Right forelimb (tissue), 1 donor: ENCODE measurements around the gene CDH13.

ENCODE experiments used
- DNase-seq: peaks from one replicate; pipeline ENCODE4 v3.0.0-alpha.2; 2018

The CDH13 gene

GRCh38 chr16:82963653-82964052, 336.9 kb downstream of the CDH13 start:
- no peak for DNase-seq

DNA sequence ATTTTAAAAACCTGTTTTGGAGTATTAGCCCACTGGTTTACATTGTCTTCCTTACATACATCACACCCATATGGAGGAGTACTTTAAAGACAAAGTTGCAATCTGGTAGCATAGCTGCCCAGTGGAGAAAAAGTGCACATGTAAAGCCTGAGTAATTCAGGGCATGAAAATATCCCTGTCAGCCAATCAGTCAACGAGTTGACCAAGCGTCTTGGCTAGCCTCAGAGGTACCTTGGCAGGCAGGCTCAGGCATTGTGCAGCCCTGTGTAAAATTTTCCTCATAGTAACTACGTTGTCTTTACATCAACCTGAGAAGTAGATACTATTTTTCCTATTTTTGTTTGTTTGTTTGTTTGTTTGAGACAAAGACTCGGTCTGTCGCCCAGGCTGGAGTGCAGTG, 339.0 kb downstream of the CDH13 start:
- no peak for DNase-seq

DNA sequence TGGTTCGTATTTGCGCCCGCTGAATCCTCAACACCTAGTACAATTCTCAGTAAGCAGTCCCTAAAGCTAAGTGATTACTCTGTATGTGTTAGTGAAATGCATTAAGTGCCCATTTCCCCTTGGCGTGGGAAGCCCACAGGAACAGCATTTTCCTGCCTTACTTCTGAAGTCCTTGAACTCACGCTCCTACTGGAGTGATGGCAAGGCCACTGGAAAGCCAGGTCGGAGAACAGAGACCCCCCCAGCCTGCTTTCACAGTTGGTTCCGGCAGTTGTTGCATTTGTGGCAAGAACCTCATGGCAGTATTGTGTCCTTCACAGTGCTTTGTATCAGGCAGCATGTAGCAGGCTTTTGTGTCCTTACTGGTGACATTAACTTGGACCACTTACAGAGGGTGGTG, 340.7 kb downstream of the CDH13 start:
- DNase-seq, result no peak

DNA sequence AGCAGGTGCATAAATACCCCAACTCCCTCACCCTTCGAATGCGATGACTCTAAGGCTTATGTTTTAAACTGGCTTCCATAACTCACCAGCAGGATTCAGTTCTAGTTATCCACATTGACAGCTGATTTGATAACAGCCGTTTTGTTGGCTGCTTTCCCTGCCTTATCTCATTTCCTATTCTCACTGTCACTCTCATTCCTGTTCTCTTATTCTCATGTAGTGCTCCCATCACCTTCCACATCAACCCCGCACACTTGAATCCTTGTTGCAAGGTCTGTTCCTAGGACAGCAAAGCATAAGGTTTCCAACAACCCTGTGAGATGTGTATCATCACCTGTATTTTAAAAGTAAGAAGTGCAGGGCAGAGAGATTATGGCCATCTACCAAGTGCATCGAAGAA, 344.4 kb downstream of the CDH13 start:
- DNase-seq, result no peak

DNA sequence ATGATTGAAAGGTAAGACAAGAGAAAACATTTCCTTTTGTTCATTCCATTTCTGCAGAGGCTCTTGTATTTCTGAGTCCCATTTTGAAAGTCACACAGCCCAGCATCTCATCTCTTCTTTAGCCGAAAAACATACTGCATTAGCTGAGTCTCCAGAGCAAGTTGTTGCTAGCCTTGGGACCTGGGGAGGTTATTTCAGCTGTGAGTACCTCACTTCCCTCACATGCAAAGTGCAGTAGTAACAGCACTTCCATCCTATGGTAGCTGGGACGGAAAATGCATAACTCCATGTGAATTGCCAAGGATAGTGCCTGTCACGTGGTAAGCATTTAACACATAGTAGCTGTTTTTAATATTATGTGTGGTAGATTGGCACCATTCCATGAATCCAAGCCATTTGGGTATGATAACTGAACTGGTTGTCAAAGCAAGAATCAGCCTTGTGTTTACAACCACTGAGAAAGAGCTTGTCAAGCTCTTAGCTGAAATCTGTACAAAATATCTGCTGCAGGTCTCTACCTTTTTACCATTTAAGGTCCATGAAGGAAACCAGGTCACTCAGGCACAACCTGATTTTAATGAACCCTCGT, 345.7 kb downstream of the CDH13 start:
- no peak for DNase-seq

DNA sequence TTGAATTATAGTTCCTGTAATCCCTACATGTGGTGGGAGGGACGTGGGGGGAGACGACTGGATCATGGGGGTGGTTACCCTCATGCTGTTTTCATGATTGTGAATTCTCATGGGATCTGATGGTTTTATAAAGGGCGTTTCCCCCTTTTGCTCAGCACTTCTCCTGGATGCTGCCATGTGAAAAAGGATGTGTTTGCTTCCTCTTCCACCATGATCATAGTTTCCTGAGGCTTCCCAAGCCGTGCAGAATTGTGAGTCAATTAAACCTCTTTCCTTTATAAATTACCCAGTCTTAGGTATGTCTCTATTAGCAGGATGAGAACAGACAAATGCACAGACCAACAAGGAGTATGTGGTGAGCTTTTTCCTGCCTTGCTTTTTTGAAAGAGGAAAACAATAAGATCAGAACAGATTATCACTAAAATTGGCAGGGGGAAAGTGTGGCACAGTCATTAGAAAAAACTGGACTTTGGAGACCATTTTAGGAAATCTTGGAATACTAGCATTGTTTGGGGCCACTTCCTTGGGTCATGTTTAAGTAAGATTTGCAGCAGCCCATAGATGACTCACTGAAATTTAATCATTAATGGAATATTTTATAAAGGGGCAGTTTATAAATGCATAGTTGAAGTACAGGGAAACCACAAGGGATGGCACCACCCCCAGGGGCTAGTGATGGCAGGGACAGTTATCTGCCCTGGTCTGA, 352.8 kb downstream of the CDH13 start:
- DNase-seq, result no peak

- no peak for DNase-seq
Measured at GRCh38 chr16:82980810-82981209, 354.0 kb downstream of the CDH13 start.

DNA sequence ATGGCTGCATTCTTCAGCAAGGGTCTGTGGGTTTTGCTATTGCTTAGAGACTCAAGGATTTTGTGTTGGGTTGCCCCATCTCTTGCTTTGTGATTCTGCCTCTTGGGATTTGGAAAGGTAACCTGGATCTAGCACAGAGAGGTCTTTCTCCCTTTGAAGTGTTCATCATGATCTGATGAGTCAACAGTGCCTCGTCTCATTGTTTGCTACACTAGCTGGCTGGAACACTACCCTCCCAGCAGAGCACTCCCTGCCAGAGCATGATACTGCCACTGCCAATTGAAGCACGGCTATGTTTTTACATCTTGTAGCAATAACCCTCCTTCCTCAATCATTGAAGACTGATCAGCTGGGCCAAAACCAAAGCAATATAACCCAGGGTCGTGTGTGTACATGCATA, 361.0 kb downstream of the CDH13 start:
- DNase-seq, result no peak

DNA sequence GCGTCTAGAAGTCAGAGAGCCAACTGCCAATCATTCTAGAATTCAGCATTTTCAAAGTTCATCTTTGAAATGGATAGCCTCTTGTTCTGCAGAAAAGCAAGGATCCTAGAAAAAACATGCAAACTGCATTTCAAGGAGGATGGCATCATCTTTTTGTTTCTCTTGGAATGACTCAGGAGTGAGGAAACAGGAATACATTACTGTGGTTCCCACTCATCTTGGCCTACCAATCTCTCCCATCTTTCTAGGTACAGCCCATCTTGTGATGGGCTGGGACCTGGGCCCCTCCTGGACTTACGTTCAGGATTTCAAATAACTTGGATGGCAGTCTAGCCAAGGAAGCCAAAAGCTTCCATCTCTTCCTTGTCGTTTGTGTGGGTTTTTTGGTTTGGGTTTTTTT, 363.4 kb downstream of the CDH13 start:
- DNase-seq, result no peak

DNA sequence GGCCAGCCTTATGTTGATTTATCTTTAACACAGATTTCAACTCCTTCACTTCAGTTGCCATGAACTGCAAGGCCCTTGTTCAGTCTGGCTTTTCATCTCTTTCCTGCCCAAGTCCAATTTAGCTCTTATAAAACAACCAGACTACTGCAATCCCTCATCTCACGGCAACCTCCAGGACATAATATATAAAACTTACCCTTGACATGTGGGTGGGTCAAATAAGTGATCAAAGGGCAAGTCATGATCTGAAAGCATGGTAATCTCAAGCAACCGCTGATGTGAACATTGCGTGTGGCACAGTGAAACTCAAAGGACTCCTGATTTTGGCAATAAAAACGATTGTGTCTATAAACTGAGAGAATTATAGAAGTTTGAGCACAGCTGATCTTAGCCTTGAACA, 364.6 kb downstream of the CDH13 start:
- no peak for DNase-seq

DNA sequence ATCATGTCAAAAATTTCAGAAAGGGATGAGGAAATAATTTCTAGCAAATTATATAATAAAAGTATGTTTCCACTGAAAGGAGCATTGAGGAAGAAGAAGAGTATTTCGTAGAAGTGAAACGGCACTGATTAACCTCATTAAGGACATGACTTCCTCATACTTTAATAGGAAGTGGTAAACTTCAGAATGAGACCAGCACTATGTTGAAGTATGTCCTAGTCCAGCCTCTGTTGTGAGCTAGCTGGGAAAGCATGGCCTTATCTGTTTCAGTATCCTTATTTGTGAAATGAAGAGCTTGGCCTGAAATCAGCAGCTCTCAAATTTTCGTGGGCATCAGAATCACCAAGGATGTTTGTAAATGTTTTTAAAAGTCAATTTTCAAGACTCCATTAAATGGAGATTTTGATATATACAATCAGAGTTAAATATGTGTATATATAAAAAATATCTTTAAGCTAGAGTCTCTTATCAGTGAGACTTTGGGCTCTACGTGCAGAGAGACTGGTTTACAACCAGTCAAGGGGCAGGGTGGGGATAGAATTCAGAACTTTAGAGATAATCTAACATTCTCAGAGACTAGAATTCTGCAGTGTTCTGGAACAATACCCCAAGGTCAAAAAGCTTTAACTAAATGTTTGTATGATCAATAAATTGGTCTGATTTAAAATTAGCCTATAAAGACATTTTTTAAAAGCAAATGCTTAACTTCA, 365.4 kb downstream of the CDH13 start:
- DNase-seq, result no peak

DNA sequence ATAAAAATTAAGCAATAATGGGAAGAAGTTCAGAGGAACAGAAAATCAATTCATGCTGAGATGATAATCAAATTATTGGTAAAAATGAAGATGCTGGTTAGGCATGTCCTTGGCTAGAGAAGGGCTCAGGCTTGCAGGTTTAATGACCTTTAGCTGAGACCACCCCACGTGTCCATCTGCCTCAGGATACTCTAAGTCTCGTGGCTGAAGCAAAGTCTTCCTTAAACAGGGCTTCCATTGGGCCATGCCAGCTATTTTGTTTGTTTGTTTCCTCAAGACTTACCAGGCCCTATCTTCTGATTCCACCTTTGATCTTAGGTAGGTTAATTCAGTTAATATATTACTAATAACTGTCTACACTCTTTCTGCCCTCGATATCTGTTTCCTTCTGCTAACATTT, 366.0 kb downstream of the CDH13 start:
- DNase-seq, result no peak

GRCh38 chr16:82993415-82993814, 366.6 kb downstream of the CDH13 start:
- no peak for DNase-seq

- no peak for DNase-seq
Measured at GRCh38 chr16:82993926-82994325, 367.2 kb downstream of the CDH13 start.

GRCh38 chr16:82995286-82995923, 368.6 kb downstream of the CDH13 start:
- DNase-seq, result no peak

DNA sequence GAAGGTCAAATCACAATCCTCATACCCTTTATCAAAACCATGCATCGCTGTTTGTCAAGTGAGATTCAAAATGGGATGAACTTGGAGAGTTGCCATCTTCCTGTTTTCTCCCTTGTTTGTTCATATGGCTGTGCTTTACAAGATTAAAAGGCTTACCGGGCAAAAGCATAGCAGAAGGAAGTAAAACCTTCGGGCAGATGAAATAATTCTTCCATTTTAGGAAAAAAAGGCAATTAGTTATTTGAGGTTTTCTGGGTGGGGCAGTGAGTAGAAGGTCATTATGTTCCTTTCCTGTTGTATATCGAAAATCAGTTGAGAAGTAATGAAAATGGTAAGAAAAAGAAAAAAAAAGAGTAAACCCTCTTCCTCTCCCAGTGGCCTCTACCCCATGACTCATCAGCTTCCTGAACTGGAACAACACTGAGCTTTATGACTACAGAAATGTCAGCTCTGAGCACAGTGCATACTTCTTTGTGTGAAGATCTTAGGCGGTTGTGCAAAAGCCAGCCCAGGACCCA, 369.2 kb downstream of the CDH13 start:
- DNase-seq, result no peak

DNA sequence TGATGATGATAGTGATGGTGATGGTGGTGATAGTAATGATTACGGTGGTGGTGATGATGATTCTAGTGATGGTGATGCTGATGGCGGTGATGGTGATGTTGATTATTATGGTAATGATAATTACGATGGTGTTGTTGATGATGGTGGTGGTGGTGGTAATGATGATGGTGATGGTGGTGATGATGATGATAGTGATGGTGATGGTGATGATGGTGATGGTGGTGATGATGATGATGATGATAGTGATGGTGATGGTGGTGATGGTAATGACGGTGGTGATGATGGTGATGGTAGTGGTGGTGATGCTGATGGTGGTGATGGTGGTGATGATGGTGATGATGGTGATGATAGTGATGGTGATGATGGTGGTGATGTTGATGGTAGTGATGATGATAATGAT, 370.0 kb downstream of the CDH13 start:
- no peak for DNase-seq

GRCh38 chr16:82999711-83000110, 372.9 kb downstream of the CDH13 start:
- no peak for DNase-seq

GRCh38 chr16:83002351-83003334, 375.9 kb downstream of the CDH13 start:
- no peak for DNase-seq

GRCh38 chr16:83004868-83005652, 378.3 kb downstream of the CDH13 start:
- DNase-seq, result no peak

GRCh38 chr16:83005653-83006160, 378.9 kb downstream of the CDH13 start:
- DNase-seq, result no peak
